SK-N-SH treated with all-trans-retinoic acid at 6 μM for 48 hours (cell line): ENCODE data around the gene NUP214.

Source experiments
- ATAC-seq: fragments of 200-7000 bp; cut with Tn5 transposase; 3 replicates; pipeline ENCODE4 v1.9.1; 2020; ENCODE audit warnings: mild to moderate bottlenecking, moderate library complexity
- ARNTL ChIP-seq: fragments of 450-650 bp; formaldehyde crosslinking; IDR thresholded peaks from 2 replicates; pipeline ENCODE4 v1.5.0; 2020; ENCODE audit warnings: low read depth, mild to moderate bottlenecking, moderate library complexity, borderline replicate concordance
- BACH2 ChIP-seq: fragments of 250-450 bp; sonication (Bioruptor Pico); IDR thresholded peaks from 2 replicates; pipeline ENCODE4 v1.9.0; 2021; ENCODE audit warnings: mild to moderate bottlenecking, borderline replicate concordance
- CREB5 ChIP-seq: fragments of 250-450 bp; sonication (Bioruptor Pico); IDR thresholded peaks from 2 replicates; pipeline ENCODE4 v1.5.1; 2020; ENCODE audit warnings: low read depth, mild to moderate bottlenecking, moderate library complexity
- CSDC2 ChIP-seq: fragments of 250-450 bp; sonication (Bioruptor Pico); IDR thresholded peaks from 2 replicates; pipeline ENCODE4 v1.5.0; 2020; ENCODE audit warnings: mild to moderate bottlenecking, moderate library complexity
- CSRNP3 ChIP-seq: fragments of 250-450 bp; sonication (Bioruptor Pico); IDR thresholded peaks from 2 replicates; pipeline ENCODE4 v1.5.1; 2021; ENCODE audit warnings: mild to moderate bottlenecking, moderate library complexity
- GLIS3 ChIP-seq: fragments of 250-450 bp; sonication (Bioruptor Pico); IDR thresholded peaks from 2 replicates; pipeline ENCODE4 v1.5.0; 2020; ENCODE audit warnings: mild to moderate bottlenecking, moderate library complexity
- ISL1 ChIP-seq: fragments of 250-450 bp; sonication (Bioruptor Pico); IDR thresholded peaks from 2 replicates; pipeline ENCODE4 v2.1.2; 2022; ENCODE audit warnings: mild to moderate bottlenecking, moderate library complexity
- OSR1 ChIP-seq: fragments of 250-450 bp; sonication (Bioruptor Pico); IDR thresholded peaks from 2 replicates; pipeline ENCODE4 v1.8.0; 2022; ENCODE audit warnings: moderate library complexity, mild to moderate bottlenecking, inconsistent platforms
- PATZ1 ChIP-seq: fragments of 250-450 bp; sonication (Bioruptor Pico); IDR thresholded peaks from 2 replicates; pipeline ENCODE4 v1.8.0; 2020; ENCODE audit warnings: mild to moderate bottlenecking, moderate library complexity, borderline replicate concordance
- POU6F1 ChIP-seq: fragments of 250-450 bp; sonication (Bioruptor Pico); IDR thresholded peaks from 2 replicates; pipeline ENCODE4 v1.8.0; 2021; ENCODE audit warnings: low read depth, mild to moderate bottlenecking, moderate library complexity, borderline replicate concordance
- PPARA ChIP-seq: fragments of 250-450 bp; sonication (Bioruptor Pico); IDR thresholded peaks from 2 replicates; pipeline ENCODE4 v1.5.0; 2020; ENCODE audit warnings: mild to moderate bottlenecking, borderline replicate concordance
- RARB ChIP-seq: fragments of 250-450 bp; sonication (Bioruptor Pico); IDR thresholded peaks from 2 replicates; pipeline ENCODE4 v1.8.0; 2021; ENCODE audit warnings: mild to moderate bottlenecking, moderate library complexity
- SNAI2 ChIP-seq: fragments of 250-450 bp; sonication (Bioruptor Pico); IDR thresholded peaks from 2 replicates; pipeline ENCODE4 v1.5.0; 2020; ENCODE audit warnings: mild to moderate bottlenecking, moderate library complexity
- TCF4 ChIP-seq: fragments of 250-450 bp; sonication (Bioruptor Pico); IDR thresholded peaks from 2 replicates; pipeline ENCODE4 v1.8.0; 2021; ENCODE audit warnings: mild to moderate bottlenecking, moderate library complexity, borderline replicate concordance
- TOX ChIP-seq: fragments of 250-450 bp; sonication (Bioruptor Pico); IDR thresholded peaks from 2 replicates; pipeline ENCODE4 v1.8.0; 2021; ENCODE audit warnings: mild to moderate bottlenecking, moderate library complexity, borderline replicate concordance
- TSHZ2 ChIP-seq: fragments of 250-450 bp; sonication (Bioruptor Pico); IDR thresholded peaks from 2 replicates; pipeline ENCODE4 v1.5.0; 2020; ENCODE audit warnings: mild to moderate bottlenecking, moderate library complexity
- ZC3H10 ChIP-seq: fragments of 250-450 bp; sonication (Bioruptor Pico); IDR thresholded peaks from 2 replicates; pipeline ENCODE4 v1.5.1; 2021; ENCODE audit warnings: mild to moderate bottlenecking, moderate library complexity
- ZFP3 ChIP-seq: fragments of 250-450 bp; sonication (Bioruptor Pico); IDR thresholded peaks from 2 replicates; pipeline ENCODE4 v1.5.0; 2020; ENCODE audit warnings: mild to moderate bottlenecking, moderate library complexity
- ZFP30 ChIP-seq: fragments of 450-650 bp; formaldehyde crosslinking; IDR thresholded peaks from 2 replicates; pipeline ENCODE4 v1.5.0; 2022; ENCODE audit warnings: mild to moderate bottlenecking, moderate library complexity
- ZNF565 ChIP-seq: fragments of 450-650 bp; formaldehyde crosslinking; conservative IDR thresholded peaks from 2 replicates; pipeline ENCODE4 v1.5.0; 2020; ENCODE audit warnings: low read depth, mild to moderate bottlenecking, moderate library complexity
- ZNF70 ChIP-seq: fragments of 450-650 bp; formaldehyde crosslinking; IDR thresholded peaks from 2 replicates; pipeline ENCODE4 v1.5.0; 2020; ENCODE audit warnings: mild to moderate bottlenecking, moderate library complexity
- ZNF8 ChIP-seq: fragments of 450-650 bp; formaldehyde crosslinking; IDR thresholded peaks from 2 replicates; pipeline ENCODE4 v1.5.0; 2020; ENCODE audit warnings: mild to moderate bottlenecking, moderate library complexity

The NUP214 gene

GRCh38 chr9:131122158-131122557, 3.2 kb upstream of the NUP214 start:
- no peak for ATAC-seq
- no peak for TF ChIP-seq POU6F1 (CRISPR knock-in tag)
- TF ChIP-seq ZFP3: no peak
- TF ChIP-seq TOX (CRISPR knock-in tag): no peak
- TF ChIP-seq RARB (CRISPR knock-in tag): no peak
- no peak for TF ChIP-seq GLIS3
- no peak for TF ChIP-seq CSDC2 (CRISPR knock-in tag)
- no peak for TF ChIP-seq TCF4
- no peak for TF ChIP-seq PPARA (CRISPR knock-in tag)
- TF ChIP-seq BACH2 (CRISPR knock-in tag): no peak
- TF ChIP-seq OSR1: no peak
- TF ChIP-seq CSRNP3: no peak
- TF ChIP-seq ZNF70: no peak
- no peak for TF ChIP-seq PATZ1 (CRISPR knock-in tag)
- TF ChIP-seq SNAI2 (CRISPR knock-in tag): no peak
- TF ChIP-seq ZFP30 (CRISPR knock-in tag): no peak
- no peak for TF ChIP-seq ARNTL (CRISPR knock-in tag)
- no peak for TF ChIP-seq CREB5 (CRISPR knock-in tag)
- no peak for TF ChIP-seq ZNF565
- TF ChIP-seq ZNF8 (CRISPR knock-in tag): no peak

- TF ChIP-seq TOX (CRISPR knock-in tag) (no peak), SNAI2 (CRISPR knock-in tag) (no peak), GLIS3 (no peak), ZNF8 (CRISPR knock-in tag) (no peak), POU6F1 (CRISPR knock-in tag) (no peak), CSRNP3 (no peak)
Observed at GRCh38 chr9:131125038-131125287, 423 bp upstream of the NUP214 start.

GRCh38 chr9:131126059-131126426, 657 bp downstream of the NUP214 start:
- ATAC-seq: no peak
- TF ChIP-seq TCF4 (no peak), TOX (CRISPR knock-in tag) (no peak), CSDC2 (CRISPR knock-in tag) (no peak), ZC3H10 (CRISPR knock-in tag) (no peak), CSRNP3 (no peak), SNAI2 (CRISPR knock-in tag) (no peak), TSHZ2 (no peak), ZNF70 (no peak), ARNTL (CRISPR knock-in tag) (no peak), ISL1 (CRISPR knock-in tag) (no peak), GLIS3 (no peak), BACH2 (CRISPR knock-in tag) (no peak), POU6F1 (CRISPR knock-in tag) (no peak)

More at GRCh38 chr9:131125038-131125287, 423 bp upstream of the NUP214 start:
- peak; percentile 30 for ATAC-seq
